GM19043 (cell line): ENCODE results near the gene PLD1.

Experiments used
- ATAC-seq: cut with Tn5 transposase; IDR thresholded peaks from one replicate; pipeline ENCODE4 v1.9.1; 2021; ENCODE audit warnings: low read depth; ENCODE audit not compliant: unreplicated experiment

Gene PLD1

GRCh38 chr3:171838218-171838720, 28.0 kb upstream of the PLD1 start:
- ATAC-seq = no peak

GRCh38 chr3:171837698-171838097, 27.4 kb upstream of the PLD1 start:
- ATAC-seq = no peak

GRCh38 chr3:171836855-171837254, 26.6 kb upstream of the PLD1 start:
- no peak for ATAC-seq

- ATAC-seq = no peak
These were observed 25.3 kb upstream of the PLD1 start for GRCh38 chr3:171835613-171836012.

GRCh38 chr3:171835116-171835515, 24.8 kb upstream of the PLD1 start:
- ATAC-seq = no peak

GRCh38 chr3:171834461-171834801, 24.1 kb upstream of the PLD1 start:
- ATAC-seq = no peak

GRCh38 chr3:171833789-171834460, 23.6 kb upstream of the PLD1 start:
- peak; percentile 44 for ATAC-seq

GRCh38 chr3:171832989-171833388, 22.7 kb upstream of the PLD1 start:
- no peak for ATAC-seq

- no peak for ATAC-seq
These were observed 21.7 kb upstream of the PLD1 start for GRCh38 chr3:171831936-171832335.

- ATAC-seq = no peak
These were observed 20.2 kb upstream of the PLD1 start for GRCh38 chr3:171830518-171830875.

- peak; percentile 67 for ATAC-seq
These were observed 19.7 kb upstream of the PLD1 start for GRCh38 chr3:171829841-171830517.

- ATAC-seq = no peak
These were observed 18.9 kb upstream of the PLD1 start for GRCh38 chr3:171828902-171829770.

GRCh38 chr3:171827836-171828458, 17.7 kb upstream of the PLD1 start:
- no peak for ATAC-seq

- no peak for ATAC-seq
These were observed 17.1 kb upstream of the PLD1 start for GRCh38 chr3:171827385-171827784.

- ATAC-seq = no peak
These were observed 15.0 kb upstream of the PLD1 start for GRCh38 chr3:171825222-171825828.

GRCh38 chr3:171824824-171825221, 14.5 kb upstream of the PLD1 start:
- ATAC-seq = no peak

- ATAC-seq = no peak
These were observed 13.8 kb upstream of the PLD1 start for GRCh38 chr3:171824116-171824515.

GRCh38 chr3:171822431-171823106, 12.3 kb upstream of the PLD1 start:
- peak; percentile 84 for ATAC-seq

GRCh38 chr3:171821778-171822358, 11.6 kb upstream of the PLD1 start:
- ATAC-seq = no peak

- no peak for ATAC-seq
These were observed 10.8 kb upstream of the PLD1 start for GRCh38 chr3:171821044-171821443.
